MCF 10A (cell line): Measurements from ENCODE around the gene ADAM23. TPM values are rescaled to one million over a fixed set of nuclear protein-coding genes. Genes with fewer than 3 reads are reported as not detected.

ENCODE experiments used
- BruUV-seq: library from RNA; stranded (reverse); fragments of 400-500 nt; replicated peaks from 2 replicates; lab custom pipeline; 2021; lab: Mats Ljungman, UMichigan
- CTCF ChIA-PET: fragments of 300-600 bp; sonication (Branson Sonifier 250); formaldehyde crosslinking; extraction: SDS; loops from one replicate; lab custom pipeline; 2021; ENCODE audit warnings: antibody characterized with exemption, inconsistent platforms; lab: Yijun Ruan, JAX
- POLR2A ChIA-PET: fragments of 300-600, 350-650 bp; sonication (Branson Sonifier 250); formaldehyde crosslinking; extraction: SDS; loops from one replicate; lab custom pipeline; 2020; ENCODE audit warnings: antibody characterized with exemption, inconsistent platforms; lab: Yijun Ruan, JAX
- DNase-seq: peaks from one replicate; pipeline ENCODE4 v3.0.0-alpha.2; 2018; ENCODE audit not compliant: unreplicated experiment
- H3K27ac Mint-ChIP-seq: one replicate; pipeline ENCODE4 v1.8.0; 2022; ENCODE audit warnings: mild to moderate bottlenecking, low read depth, mixed read lengths; ENCODE audit not compliant: unreplicated experiment
- H3K27me3 Mint-ChIP-seq: one replicate; pipeline ENCODE4 v1.8.0; 2022; ENCODE audit warnings: mixed read lengths; ENCODE audit not compliant: insufficient read depth, unreplicated experiment
- H3K36me3 Mint-ChIP-seq: one replicate; pipeline ENCODE4 v1.8.0; 2022; ENCODE audit warnings: mild to moderate bottlenecking, moderate library complexity, mixed read lengths; ENCODE audit not compliant: insufficient read depth, unreplicated experiment
- H3K4me1 Mint-ChIP-seq: one replicate; pipeline ENCODE4 v1.8.0; 2022; ENCODE audit warnings: mixed read lengths; ENCODE audit not compliant: insufficient read depth, unreplicated experiment
- H3K4me3 Mint-ChIP-seq: one replicate; pipeline ENCODE4 v1.8.0; 2022; ENCODE audit warnings: mild to moderate bottlenecking, moderate library complexity, mixed read lengths; ENCODE audit not compliant: unreplicated experiment
- H3K9me3 Mint-ChIP-seq: one replicate; pipeline ENCODE4 v1.8.0; 2022; ENCODE audit warnings: mixed read lengths; ENCODE audit not compliant: unreplicated experiment
- intact Hi-C: fragments of 100-400 bp; cut with micrococcal nuclease; formaldehyde crosslinking; loops from 2 replicates; pipeline ENCODE4 v1.14.1; 2022
- total RNA-seq: library from RNA; stranded (reverse); gene quantifications from 2 replicates; pipeline ENCODE4 v1.2.3, GENCODE V29; 2022
- TF ChIP-seq, protein P1 (sequence below): fragments of 200-600 bp; IDR thresholded peaks from one replicate; pipeline ENCODE4 v1.8.0; 2022; ENCODE audit warnings: antibody characterized with exemption, mild to moderate bottlenecking; ENCODE audit not compliant: unreplicated experiment

ADAM23 gene
- total RNA-seq, 1 experiment from 2014 or later, result 0.12 TPM

DNA sequence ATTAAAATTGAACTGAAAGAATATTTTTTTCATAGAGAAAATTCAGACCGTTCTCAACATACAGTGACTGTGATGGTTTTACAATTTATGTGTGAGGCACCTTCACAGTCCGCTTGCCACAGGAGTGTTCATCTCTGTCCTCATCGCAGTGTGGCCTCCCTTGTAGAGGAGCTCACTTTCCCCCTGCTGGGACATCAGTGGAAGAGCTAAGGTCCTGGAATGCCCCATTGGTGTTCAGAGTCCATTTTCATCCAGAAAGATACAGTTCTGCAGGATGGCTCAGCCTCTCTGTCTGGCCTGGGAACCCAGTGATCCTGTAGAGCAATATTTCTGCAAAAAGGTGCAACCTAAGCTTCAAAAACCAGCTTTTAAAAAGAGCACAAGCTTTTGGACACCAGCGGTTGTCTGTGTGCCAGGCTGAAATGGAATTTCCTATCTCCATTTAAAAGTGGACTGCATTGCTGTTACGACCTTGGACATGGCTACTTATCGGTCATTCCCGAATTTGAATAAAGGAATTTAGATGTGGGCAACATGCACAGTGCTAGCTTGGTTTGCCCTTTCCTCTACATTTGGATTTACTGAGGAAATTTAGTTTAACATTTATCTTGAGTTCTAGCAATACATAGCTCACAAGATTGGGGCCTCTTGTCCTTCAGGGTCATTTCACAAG, 172.2 kb downstream of the ADAM23 start:
- TF ChIP-seq, protein P1, sequence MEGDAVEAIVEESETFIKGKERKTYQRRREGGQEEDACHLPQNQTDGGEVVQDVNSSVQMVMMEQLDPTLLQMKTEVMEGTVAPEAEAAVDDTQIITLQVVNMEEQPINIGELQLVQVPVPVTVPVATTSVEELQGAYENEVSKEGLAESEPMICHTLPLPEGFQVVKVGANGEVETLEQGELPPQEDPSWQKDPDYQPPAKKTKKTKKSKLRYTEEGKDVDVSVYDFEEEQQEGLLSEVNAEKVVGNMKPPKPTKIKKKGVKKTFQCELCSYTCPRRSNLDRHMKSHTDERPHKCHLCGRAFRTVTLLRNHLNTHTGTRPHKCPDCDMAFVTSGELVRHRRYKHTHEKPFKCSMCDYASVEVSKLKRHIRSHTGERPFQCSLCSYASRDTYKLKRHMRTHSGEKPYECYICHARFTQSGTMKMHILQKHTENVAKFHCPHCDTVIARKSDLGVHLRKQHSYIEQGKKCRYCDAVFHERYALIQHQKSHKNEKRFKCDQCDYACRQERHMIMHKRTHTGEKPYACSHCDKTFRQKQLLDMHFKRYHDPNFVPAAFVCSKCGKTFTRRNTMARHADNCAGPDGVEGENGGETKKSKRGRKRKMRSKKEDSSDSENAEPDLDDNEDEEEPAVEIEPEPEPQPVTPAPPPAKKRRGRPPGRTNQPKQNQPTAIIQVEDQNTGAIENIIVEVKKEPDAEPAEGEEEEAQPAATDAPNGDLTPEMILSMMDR, result no peak
- CTCF ChIA-PET, result interaction anchor here (0.6 kb wide), 1 partner anchor 26 kb away, joined by 3 read pairs; no protein-coding TSS in a partner anchor
- Mint-ChIP-seq H3K27me3 (no peaks in the 10 kb centered on the region), H3K27ac (no peak overlapping the region), H3K4me3 (no peak overlapping the region), H3K36me3 (no peaks in the 10 kb centered on the region), H3K9me3 (no peaks in the 10 kb centered on the region), H3K4me1 (peaks cover 8% of the 10 kb centered on the region)
- POLR2A ChIA-PET, result interaction anchor here (0.7 kb wide), 1 partner anchor 21 kb away, joined by 3 read pairs; no protein-coding TSS in a partner anchor
- no peak for DNase-seq
- intact Hi-C loops, result no loop called here
- no TSS peak for BruUV-seq

DNA sequence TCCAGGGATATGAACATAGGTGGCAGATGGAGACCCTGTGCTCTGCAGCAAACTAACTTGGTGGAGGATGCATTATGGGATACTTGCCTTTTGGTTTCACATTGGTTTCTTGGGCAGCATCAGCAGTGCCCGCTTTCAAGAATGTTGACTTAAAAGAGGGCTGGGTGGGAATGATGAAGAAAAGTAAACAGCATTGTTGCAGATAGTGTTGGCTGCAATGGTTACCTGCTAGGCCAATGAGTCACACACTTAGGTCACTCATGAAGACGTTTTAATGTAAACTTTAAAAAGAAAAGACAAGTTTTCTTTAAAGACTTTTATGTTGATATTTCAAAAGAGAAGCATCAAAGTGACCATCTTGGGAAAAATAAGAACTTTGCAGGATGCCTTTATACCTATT, 172.8 kb downstream of the ADAM23 start:
- no peak overlapping the region for H3K27ac Mint-ChIP-seq
- CTCF ChIA-PET, result no interaction called here
- intact Hi-C loops, result no loop called here

DNA sequence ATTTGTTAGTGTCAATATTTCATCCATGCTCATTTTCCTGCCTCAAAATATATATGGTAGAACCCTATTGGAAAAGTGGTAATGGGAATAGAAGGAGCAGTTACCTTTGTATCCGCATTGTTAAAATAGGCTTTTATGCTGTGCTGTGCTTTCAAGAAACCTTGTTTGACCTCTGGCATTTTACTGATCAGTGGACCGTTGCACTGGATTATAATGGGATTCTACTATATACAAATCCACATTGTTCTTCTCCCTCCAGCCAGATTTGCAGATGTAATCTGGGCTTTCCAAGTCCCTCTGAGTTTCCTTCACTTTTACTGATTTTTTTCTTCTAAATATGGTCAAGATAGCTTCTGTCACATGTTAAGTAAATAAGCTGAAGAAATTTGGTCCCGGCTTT, 175.7 kb downstream of the ADAM23 start:
- Mint-ChIP-seq H3K27ac (no peak overlapping the region), H3K27me3 (no peaks in the 10 kb centered on the region), H3K4me1 (no peaks in the 10 kb centered on the region), H3K4me3 (no peak overlapping the region), H3K9me3 (no peaks in the 10 kb centered on the region), H3K36me3 (no peaks in the 10 kb centered on the region)
- POLR2A ChIA-PET, result no interaction called here
- TF ChIP-seq, protein P1, result no peak
- DNase-seq, result no peak
- CTCF ChIA-PET, result interaction anchor here (0.5 kb wide), 1 partner anchor 168 kb away, joined by 6 read pairs; no protein-coding TSS in a partner anchor
- BruUV-seq, result no TSS peak
- intact Hi-C loops, result no loop called here

More for the DNA sequence above, 172.8 kb downstream of the ADAM23 start:
- H3K36me3 Mint-ChIP-seq, result no peaks in the 10 kb centered on the region
- TF ChIP-seq, protein P1, result no peak
- peak; percentile 55 for DNase-seq
- H3K4me1 Mint-ChIP-seq, result peaks cover 8% of the 10 kb centered on the region
- no TSS peak for BruUV-seq
- no peaks in the 10 kb centered on the region for H3K27me3 Mint-ChIP-seq
- POLR2A ChIA-PET, result no interaction called here
- no peak overlapping the region for H3K4me3 Mint-ChIP-seq
- no peaks in the 10 kb centered on the region for H3K9me3 Mint-ChIP-seq

DNA sequence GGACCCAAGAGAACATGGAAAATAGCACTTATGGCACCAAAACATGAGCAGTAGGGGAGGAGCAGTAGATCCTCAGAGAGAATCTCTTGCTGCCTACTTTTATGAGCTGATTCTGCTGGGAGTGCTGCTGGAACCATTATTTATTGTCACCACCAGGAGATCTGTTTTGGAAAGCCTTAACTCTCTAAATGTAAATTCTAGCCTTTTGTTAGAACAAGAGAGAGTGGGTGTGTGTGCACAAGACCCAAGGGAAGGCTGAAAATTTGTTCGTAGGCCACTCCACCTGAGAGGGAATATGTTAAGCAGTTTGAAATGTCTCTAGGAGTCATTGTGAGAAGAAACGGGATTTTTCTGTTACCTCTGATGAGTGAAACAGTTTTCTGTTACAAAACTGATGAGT, 182.8 kb downstream of the ADAM23 start:
- TF ChIP-seq, protein P1, result no peak
- CTCF ChIA-PET, result no interaction called here

More for the DNA sequence above, 182.8 kb downstream of the ADAM23 start:
- H3K36me3 Mint-ChIP-seq, result no peaks in the 10 kb centered on the region
- H3K27me3 Mint-ChIP-seq, result peaks cover 19% of the 10 kb centered on the region
- no TSS peak for BruUV-seq
- no peak overlapping the region for H3K4me3 Mint-ChIP-seq
- intact Hi-C loops, result no loop called here
- no peaks in the 10 kb centered on the region for H3K9me3 Mint-ChIP-seq
- DNase-seq, result no peak
- POLR2A ChIA-PET, result interaction anchor here (1.1 kb wide), 1 partner anchor 22 kb away, joined by 5 read pairs; no protein-coding TSS in a partner anchor
- H3K27ac Mint-ChIP-seq, result no peak overlapping the region
- H3K4me1 Mint-ChIP-seq, result no peaks in the 10 kb centered on the region
